Measurements from ENCODE around the gene PURA. TPM values are rescaled to one million over a fixed set of nuclear protein-coding genes. Genes with fewer than 3 reads are reported as not detected.
A peak's percentile ranks its signal among the peaks of the same experiment; 100 is the strongest.

Gene PURA
- total and polyA plus RNA-seq, 2 of the 13 experiments (the other 11 are each of a cell fraction or from before 2014, with no cell fraction given) = 2.0 to 5.0 TPM

DNA sequence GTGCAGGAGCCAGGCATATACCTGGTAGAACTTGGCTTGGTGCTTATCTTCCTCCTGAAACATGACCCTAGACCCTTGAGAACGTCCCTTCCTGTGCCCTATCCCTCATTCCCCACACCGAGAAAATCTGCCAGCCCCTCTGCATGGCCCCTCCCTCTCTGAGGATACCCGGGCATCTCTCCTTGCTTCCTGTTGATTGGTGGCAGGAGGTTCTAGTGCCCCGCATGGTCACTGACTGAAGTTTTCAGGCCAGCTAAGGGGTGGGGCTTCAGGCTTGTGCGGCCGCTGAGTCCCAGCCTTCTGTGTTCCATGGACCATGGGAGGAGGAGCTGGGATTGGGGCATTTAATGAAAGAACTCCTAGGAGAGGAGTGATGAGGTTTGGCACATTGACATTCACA, 34.6 kb downstream of the PURA start:
- peak; percentile 39 for DNase-seq (ENCODE audit: low spot score)
- H3K79me2 ChIP-seq (ENCODE audit: insufficient read depth, low read length) = no peaks in the 10 kb centered on the region
- H3K4me1 ChIP-seq (ENCODE audit: insufficient read depth, low read length) = peaks cover 37% of the 10 kb centered on the region
- peak; percentile 32 for FAIRE-seq
- no peak overlapping the region for H3K4me2 ChIP-seq (ENCODE audit: low read depth, low read length)
- H3K9me3 ChIP-seq (ENCODE audit: low read length) = no peaks in the 10 kb centered on the region
- no peak overlapping the region for H3K4me3 ChIP-seq (replicated peaks in 1 of 3; ENCODE audit: insufficient read depth in 1 of 3, low read depth in 2 of 3, low read length in 3 of 3)
- H4K20me1 ChIP-seq (ENCODE audit: insufficient read depth, low read length) = peaks cover 14% of the 10 kb centered on the region
- no peak overlapping the region for H3K27ac ChIP-seq (ENCODE audit: extremely low read length, insufficient read depth, low read length)
- in situ Hi-C loops (cut with HindIII; ENCODE audit: extremely low pct_ligation_motif_present, low pct_unique_long_range_greater_than_20kb) = loop anchor here (5.0 kb wide), 1 partner anchor 361 kb away; no protein-coding TSS in a partner anchor
- no peaks in the 10 kb centered on the region for H3K36me3 ChIP-seq (replicated peaks in 1 of 2; ENCODE audit: control insufficient read depth in 1 of 2, insufficient read depth in 2 of 2, low read length in 2 of 2)
- WGBS (ENCODE audit: low lambda C conversion rate) = 11% methylated on average over 6 of the region's 6 CpGs
- intact Hi-C loops (cut with micrococcal nuclease; ENCODE audit: unreplicated experiment) = no loop called here
- no peak overlapping the region for H2AFZ ChIP-seq (ENCODE audit: low read length)
- no TSS peak for BruUV-seq (replicated peaks)
- TF ChIP-seq TSC22D2 (CRISPR knock-in tag; IDR thresholded peaks at IDR 0.05; ENCODE audit: borderline replicate concordance) (no peak), ZNF260 (CRISPR knock-in tag; IDR thresholded peaks at IDR 0.05; ENCODE audit: borderline replicate concordance, low read depth) (no peak), ZNF468 (CRISPR knock-in tag; IDR thresholded peaks at IDR 0.05) (no peak), YEATS4 (CRISPR knock-in tag; IDR thresholded peaks at IDR 0.05; ENCODE audit: borderline replicate concordance) (no peak), ZNF546 (CRISPR knock-in tag; conservative IDR thresholded peaks at IDR 0.05) (no peak), MEIS1 (CRISPR knock-in tag; IDR thresholded peaks at IDR 0.05; ENCODE audit: borderline replicate concordance) (no peak), MAZ (IDR thresholded peaks at IDR 0.05; ENCODE audit: borderline replicate concordance, low read depth, low read length) (no peak), MAZ (CRISPR knock-in tag; IDR thresholded peaks at IDR 0.05; ENCODE audit: low read depth) (no peak)
- TF ChIP-seq, protein P1, sequence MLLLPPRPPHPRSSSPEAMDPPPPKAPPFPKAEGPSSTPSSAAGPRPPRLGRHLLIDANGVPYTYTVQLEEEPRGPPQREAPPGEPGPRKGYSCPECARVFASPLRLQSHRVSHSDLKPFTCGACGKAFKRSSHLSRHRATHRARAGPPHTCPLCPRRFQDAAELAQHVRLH (CRISPR knock-in tag; IDR thresholded peaks at IDR 0.05; ENCODE audit: borderline replicate concordance, low read depth) = no peak
- TF ChIP-seq, protein P2, sequence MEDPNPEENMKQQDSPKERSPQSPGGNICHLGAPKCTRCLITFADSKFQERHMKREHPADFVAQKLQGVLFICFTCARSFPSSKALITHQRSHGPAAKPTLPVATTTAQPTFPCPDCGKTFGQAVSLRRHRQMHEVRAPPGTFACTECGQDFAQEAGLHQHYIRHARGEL (CRISPR knock-in tag; IDR thresholded peaks at IDR 0.05) = no peak
- TF ChIP-seq, protein P3, sequence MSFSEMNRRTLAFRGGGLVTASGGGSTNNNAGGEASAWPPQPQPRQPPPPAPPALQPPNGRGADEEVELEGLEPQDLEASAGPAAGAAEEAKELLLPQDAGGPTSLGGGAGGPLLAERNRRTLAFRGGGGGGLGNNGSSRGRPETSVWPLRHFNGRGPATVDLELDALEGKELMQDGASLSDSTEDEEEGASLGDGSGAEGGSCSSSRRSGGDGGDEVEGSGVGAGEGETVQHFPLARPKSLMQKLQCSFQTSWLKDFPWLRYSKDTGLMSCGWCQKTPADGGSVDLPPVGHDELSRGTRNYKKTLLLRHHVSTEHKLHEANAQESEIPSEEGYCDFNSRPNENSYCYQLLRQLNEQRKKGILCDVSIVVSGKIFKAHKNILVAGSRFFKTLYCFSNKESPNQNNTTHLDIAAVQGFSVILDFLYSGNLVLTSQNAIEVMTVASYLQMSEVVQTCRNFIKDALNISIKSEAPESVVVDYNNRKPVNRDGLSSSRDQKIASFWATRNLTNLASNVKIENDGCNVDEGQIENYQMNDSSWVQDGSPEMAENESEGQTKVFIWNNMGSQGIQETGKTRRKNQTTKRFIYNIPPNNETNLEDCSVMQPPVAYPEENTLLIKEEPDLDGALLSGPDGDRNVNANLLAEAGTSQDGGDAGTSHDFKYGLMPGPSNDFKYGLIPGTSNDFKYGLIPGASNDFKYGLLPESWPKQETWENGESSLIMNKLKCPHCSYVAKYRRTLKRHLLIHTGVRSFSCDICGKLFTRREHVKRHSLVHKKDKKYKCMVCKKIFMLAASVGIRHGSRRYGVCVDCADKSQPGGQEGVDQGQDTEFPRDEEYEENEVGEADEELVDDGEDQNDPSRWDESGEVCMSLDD (CRISPR knock-in tag; IDR thresholded peaks at IDR 0.05; ENCODE audit: borderline replicate concordance) = no peak
- peaks cover 1 to 5% of the 10 kb centered on the region in 2 experiments; a peak in 1 of 5 replicates for H3K27me3 ChIP-seq (ENCODE audit: control insufficient read depth in 1 of 2, insufficient read depth in 2 of 2, low read length in 2 of 2)
- no peak overlapping the region for H3K9ac ChIP-seq (ENCODE audit: insufficient read depth, low read depth, low read length)
- POLR2A ChIA-PET = interaction anchor here (0.9 to 1.0 kb wide), 2 partner anchors 9 to 41 kb away, joined by 3 to 4 read pairs; no protein-coding TSS in a partner anchor
- CTCF ChIA-PET (ENCODE audit: low intra/inter-chr PET ratio, low total read pairs) = no interaction called here
- peak; percentile 66 for ATAC-seq
